ENCODE measurements around the gene PPP4R3B.

Gene PPP4R3B

DNA sequence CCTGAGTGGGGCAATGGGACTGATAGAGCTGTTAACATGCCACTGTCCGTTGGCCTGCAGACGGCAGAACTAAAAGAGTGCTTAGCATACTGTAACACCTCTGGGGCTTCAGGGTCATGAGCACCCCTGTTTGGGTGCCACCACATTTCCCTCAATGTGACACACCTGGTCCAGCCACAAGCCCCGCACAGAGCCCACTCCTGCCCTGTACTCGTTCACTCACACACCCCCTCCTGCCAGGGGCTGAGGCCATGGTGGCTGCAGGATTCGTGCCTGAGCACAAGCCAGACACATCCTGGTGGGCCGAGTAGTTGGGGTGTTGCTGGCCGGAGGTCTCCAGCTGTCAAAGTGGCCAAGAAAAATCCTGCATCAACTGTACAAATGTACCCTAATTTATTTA is 4.4 kb upstream of the PPP4R3B start:
- peaks cover 88% of the 10 kb centered on the region for H3K79me2 ChIP-seq (ENCODE audit: insufficient read depth, low read length)
- no peak overlapping the region for H3K4me3 ChIP-seq (ENCODE audit: insufficient read depth, low read length, poor library complexity, severe bottlenecking)
- no peaks in the 10 kb centered on the region for H3K27me3 ChIP-seq (ENCODE audit: low read length)
- no peaks in the 10 kb centered on the region for H3K9me3 ChIP-seq (ENCODE audit: insufficient read depth, low read length)
- H3F3A ChIP-seq (ENCODE audit: insufficient read depth) = peaks cover 16% of the 10 kb centered on the region
- no peak for TF ChIP-seq EZH2phosphoT487 (conservative IDR thresholded peaks at IDR 0.05; ENCODE audit: low read length)
- TF ChIP-seq, protein P1, sequence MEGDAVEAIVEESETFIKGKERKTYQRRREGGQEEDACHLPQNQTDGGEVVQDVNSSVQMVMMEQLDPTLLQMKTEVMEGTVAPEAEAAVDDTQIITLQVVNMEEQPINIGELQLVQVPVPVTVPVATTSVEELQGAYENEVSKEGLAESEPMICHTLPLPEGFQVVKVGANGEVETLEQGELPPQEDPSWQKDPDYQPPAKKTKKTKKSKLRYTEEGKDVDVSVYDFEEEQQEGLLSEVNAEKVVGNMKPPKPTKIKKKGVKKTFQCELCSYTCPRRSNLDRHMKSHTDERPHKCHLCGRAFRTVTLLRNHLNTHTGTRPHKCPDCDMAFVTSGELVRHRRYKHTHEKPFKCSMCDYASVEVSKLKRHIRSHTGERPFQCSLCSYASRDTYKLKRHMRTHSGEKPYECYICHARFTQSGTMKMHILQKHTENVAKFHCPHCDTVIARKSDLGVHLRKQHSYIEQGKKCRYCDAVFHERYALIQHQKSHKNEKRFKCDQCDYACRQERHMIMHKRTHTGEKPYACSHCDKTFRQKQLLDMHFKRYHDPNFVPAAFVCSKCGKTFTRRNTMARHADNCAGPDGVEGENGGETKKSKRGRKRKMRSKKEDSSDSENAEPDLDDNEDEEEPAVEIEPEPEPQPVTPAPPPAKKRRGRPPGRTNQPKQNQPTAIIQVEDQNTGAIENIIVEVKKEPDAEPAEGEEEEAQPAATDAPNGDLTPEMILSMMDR (IDR thresholded peaks at IDR 0.05; ENCODE audit: insufficient read depth, low read length, poor library complexity, severe bottlenecking) = no peak
- H3K9me2 ChIP-seq (replicated peaks; ENCODE audit: insufficient read depth, low read length) = no peaks in the 10 kb centered on the region
- no peak overlapping the region for H3K27ac ChIP-seq (ENCODE audit: low read depth, low read length)
- H2AFZ ChIP-seq (ENCODE audit: low read depth, low read length, severe bottlenecking) = no peak overlapping the region
- no peaks in the 10 kb centered on the region; the same call in 1 of the 2 replicates for H3K36me3 ChIP-seq (ENCODE audit: low read length)
- H3K4me2 ChIP-seq (ENCODE audit: low read depth, low read length, poor library complexity, severe bottlenecking) = no peak overlapping the region
- no peak overlapping the region for H3K9ac ChIP-seq (ENCODE audit: low read length)
- H4K20me1 ChIP-seq (ENCODE audit: low read depth, low read length) = peaks cover 5% of the 10 kb centered on the region; the same call in 1 of the 2 replicates

DNA sequence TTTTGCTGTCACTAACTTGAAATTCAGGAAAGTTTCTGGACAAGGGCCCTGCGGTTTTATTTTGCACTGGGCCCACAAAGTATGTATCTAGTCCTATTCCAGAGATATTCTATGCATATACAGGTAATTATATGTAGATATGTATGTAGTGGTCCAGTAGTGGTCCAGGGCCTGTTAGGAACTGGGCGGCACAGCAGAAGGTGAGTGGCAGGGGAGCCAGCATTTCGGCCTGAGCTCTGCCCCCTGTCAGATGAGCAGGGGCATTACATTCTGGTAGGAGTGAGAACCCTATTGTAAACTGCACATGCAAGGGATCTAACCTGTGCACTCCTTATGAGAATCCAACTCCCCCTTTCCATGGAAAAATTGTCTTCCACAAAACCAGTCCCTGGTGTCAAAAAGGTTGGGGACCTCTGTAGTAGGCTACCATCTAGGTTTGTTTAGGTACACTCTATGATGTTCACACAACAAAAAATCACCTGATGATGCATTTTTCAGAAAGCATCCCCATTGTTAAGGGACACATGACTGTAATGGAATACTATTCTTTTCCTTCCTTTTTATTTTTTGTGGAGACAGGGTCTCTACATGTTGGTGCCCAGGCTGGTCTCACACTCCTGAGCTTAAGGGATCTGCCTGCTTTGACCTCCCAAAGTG is 2.8 kb upstream of the PPP4R3B start:
- H3K36me3 ChIP-seq (ENCODE audit: low read length) = peaks cover 2% of the 10 kb centered on the region
- no peaks in the 10 kb centered on the region for H3K27me3 ChIP-seq (ENCODE audit: low read length)
- no peaks in the 10 kb centered on the region for H3K9me2 ChIP-seq (replicated peaks; ENCODE audit: insufficient read depth, low read length)
- H3K9me3 ChIP-seq (ENCODE audit: insufficient read depth, low read length) = no peaks in the 10 kb centered on the region
- no peak overlapping the region for H3K27ac ChIP-seq (ENCODE audit: low read depth, low read length)
- H2AFZ ChIP-seq (ENCODE audit: low read depth, low read length, severe bottlenecking) = no peak overlapping the region
- TF ChIP-seq EZH2phosphoT487 (conservative IDR thresholded peaks at IDR 0.05; ENCODE audit: low read length) = no peak
- TF ChIP-seq, protein P1 (IDR thresholded peaks at IDR 0.05; ENCODE audit: insufficient read depth, low read length, poor library complexity, severe bottlenecking) = peak; percentile 62
- H3K9ac ChIP-seq (ENCODE audit: low read length) = peak overlapping the region; percentile 100; the same call in 1 of the 2 replicates
- H4K20me1 ChIP-seq (ENCODE audit: low read depth, low read length) = peaks cover 12% of the 10 kb centered on the region; the same call in 1 of the 2 replicates
- H3K79me2 ChIP-seq (ENCODE audit: insufficient read depth, low read length) = peaks cover 92% of the 10 kb centered on the region
- peak overlapping the region; percentile 12 for H3K4me3 ChIP-seq (ENCODE audit: insufficient read depth, low read length, poor library complexity, severe bottlenecking)
- H3F3A ChIP-seq (ENCODE audit: insufficient read depth) = peaks cover 16% of the 10 kb centered on the region
- peak overlapping the region; percentile 90 for H3K4me2 ChIP-seq (ENCODE audit: low read depth, low read length, poor library complexity, severe bottlenecking)

DNA sequence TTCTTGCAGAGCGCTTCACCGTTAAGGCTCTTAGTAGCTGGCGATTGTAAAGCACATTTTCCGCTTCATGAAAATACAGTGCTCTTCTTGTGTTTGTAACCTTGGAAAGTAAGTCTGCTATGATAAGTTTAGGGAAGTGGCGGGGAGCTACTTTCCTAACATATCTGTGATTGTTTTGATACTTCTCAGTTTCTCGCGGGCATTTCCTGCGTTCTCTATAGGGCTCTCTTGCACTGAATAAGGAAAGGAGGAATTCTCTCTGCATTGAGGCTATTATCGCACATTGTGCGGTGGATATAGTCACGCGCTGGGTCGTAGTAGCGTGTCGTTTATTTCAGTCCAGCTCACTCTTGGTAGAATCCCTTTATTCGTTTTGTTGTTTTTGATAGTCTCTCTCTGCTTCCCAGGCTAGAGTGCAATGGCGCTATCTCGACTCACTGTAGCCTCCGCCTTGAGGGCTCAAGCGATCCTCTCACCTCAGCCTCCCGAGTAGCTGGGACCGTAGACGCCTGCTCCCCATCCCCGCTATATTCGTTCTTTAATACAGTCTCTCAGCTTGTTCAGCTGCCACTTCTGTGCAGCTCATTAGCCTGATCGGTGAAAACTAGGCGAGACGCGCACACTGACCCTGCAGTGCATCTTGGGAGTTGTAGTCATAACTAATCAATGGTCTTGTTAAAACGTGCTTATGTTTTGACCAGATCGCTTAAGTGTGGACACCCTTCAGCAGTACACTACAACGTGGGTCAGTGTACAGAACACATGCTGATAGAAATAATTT is 1.0 kb upstream of the PPP4R3B start:
- Histone ChIP-seq H3K27ac (ENCODE audit: low read depth, low read length) (peak overlapping the region; percentile 74), H3F3A (ENCODE audit: insufficient read depth) (peaks cover 20% of the 10 kb centered on the region), H3K4me3 (ENCODE audit: insufficient read depth, low read length, poor library complexity, severe bottlenecking) (peak overlapping the region; percentile 98), H4K20me1 (ENCODE audit: low read depth, low read length) (peaks cover 30% of the 10 kb centered on the region), H3K27me3 (ENCODE audit: low read length) (no peaks in the 10 kb centered on the region), H3K9ac (ENCODE audit: low read length) (peak overlapping the region; percentile 100), H3K9me3 (ENCODE audit: insufficient read depth, low read length) (no peaks in the 10 kb centered on the region), H2AFZ (ENCODE audit: low read depth, low read length, severe bottlenecking) (peak overlapping the region; percentile 27), H3K36me3 (ENCODE audit: low read length) (peaks cover 20% of the 10 kb centered on the region), H3K9me2 (replicated peaks; ENCODE audit: insufficient read depth, low read length) (no peaks in the 10 kb centered on the region), H3K4me2 (ENCODE audit: low read depth, low read length, poor library complexity, severe bottlenecking) (peak overlapping the region; percentile 90), H3K79me2 (ENCODE audit: insufficient read depth, low read length) (peaks cover 95% of the 10 kb centered on the region)
- TF ChIP-seq, protein P1 (IDR thresholded peaks at IDR 0.05; ENCODE audit: insufficient read depth, low read length, poor library complexity, severe bottlenecking) = no peak
- TF ChIP-seq EZH2phosphoT487 (conservative IDR thresholded peaks at IDR 0.05; ENCODE audit: low read length) = no peak

All from SU-DHL-6 (cell line).